HG03520 (cell line): ENCODE measurements around the gene CRLF3.
"Not testable (repeated sequence)": the region's sequence is repeated elsewhere in the genome, so short reads cannot be mapped to it uniquely, and the experiment has no call there.

Experiments
- ATAC-seq: cut with Tn5 transposase; IDR thresholded peaks from one replicate; pipeline ENCODE4 v1.9.1; 2021; ENCODE audit warnings: mild to moderate bottlenecking, moderate library complexity; ENCODE audit not compliant: unreplicated experiment

The CRLF3 gene

GRCh38 chr17:30814860-30815259 is 9.6 kb downstream of the CRLF3 start:
- ATAC-seq = not testable (repeated sequence)

- ATAC-seq = not testable (repeated sequence)
Observed at GRCh38 chr17:30814236-30814635, 10.3 kb downstream of the CRLF3 start.

GRCh38 chr17:30812218-30813177 is 12.0 kb downstream of the CRLF3 start:
- ATAC-seq = no peak

DNA sequence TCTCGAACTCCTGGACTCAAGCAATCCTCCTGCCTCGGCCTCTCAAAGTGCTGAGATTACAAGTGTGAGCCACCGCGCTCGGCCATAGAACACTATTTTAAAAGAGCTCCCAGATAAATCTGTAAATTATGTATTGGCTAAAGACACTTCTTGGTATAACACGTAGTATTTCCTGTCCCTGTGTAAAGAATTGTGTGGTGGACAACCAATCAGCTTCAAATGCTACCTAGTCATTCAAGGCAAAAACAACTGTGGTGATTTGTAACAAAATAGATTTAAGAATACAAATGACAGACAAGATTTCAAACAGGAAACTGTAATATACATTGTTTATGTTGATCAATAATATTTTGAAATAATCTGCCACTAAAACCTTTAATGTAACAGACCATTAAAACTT is 14.6 kb downstream of the CRLF3 start:
- no peak for ATAC-seq

- no peak for ATAC-seq
Observed at GRCh38 chr17:30808785-30809286, 15.7 kb downstream of the CRLF3 start.

DNA sequence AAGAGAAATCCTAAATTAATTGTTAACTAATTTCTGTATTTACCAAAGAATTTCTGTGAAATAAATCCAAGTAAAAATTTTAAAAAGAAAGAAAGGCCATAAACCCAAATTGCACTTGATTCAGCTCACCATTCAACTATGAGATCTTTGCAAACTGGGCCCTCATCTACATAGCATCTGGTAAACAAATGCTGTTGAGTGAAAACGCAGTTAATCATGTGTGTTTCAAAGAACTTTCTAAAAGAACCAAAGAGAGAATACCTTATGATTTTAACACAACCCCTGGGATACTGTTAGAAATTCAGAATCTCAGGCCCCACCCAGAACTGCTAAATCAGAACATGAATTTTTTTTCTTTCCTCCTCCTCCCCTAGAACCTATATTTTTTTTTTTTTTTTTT is 16.6 kb downstream of the CRLF3 start:
- ATAC-seq = no peak

DNA sequence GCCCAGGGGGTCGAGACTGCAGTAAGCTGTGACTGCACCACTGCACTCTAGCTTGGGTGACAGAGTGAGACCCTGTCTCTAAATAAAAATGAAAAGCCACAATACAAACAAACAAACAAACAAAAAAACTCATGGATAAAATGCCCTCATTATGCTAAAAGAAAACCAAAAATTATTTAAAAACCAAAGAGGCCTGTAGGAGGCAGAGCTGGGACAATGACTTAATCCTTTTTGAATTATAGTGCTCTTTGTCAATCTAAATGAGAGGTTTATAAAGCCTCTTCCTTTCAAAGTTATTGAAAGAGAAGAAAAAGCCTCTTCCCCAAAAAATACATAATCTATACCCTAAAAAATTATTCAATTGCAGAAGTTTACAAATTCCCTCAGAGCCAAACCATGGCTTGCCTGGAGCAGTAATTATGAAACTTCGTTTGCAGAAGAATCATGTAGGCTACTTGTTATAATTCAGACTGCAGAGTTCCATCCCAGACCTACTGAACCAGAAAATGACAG is 18.5 kb downstream of the CRLF3 start:
- ATAC-seq = no peak

DNA sequence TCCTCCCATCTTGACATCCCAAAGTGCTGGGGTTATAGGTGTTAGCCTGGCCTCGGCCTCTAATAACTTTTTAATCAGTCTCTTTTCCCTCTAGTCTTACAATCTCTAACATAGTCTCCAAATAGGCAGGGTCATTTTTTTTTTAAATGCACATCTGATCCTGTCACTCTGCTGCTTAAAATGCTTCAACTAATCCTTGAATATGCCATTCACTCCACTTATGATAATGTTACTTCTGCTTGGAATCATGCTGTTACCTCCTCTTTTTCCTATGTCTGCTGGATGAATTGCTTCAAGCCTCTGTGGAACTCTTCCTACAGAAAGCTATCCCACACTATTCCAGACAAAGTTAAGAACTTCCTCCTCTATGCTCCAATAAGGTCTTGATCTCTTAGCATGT is 22.8 kb downstream of the CRLF3 start:
- ATAC-seq = no peak

DNA sequence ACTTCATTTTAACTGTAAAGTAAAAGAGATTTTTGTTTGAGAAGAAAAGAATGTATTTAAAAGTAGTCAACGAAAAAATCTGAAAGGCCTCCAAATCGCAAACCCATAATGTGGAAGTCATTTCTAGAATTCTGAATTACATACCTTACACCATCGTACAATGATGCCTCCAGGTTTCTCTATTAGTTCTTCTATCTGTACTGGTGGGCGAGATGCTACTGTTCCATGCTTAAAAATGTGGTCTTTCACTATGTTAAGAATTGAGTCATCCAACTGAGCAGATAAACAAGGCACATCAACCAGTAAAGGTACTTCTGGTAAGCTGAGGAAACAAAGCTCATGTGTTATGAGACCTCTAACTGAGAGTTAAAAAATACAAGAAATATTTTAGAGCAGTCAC is 28.5 kb downstream of the CRLF3 start:
- no peak for ATAC-seq

GRCh38 chr17:30794372-30794771 is 30.1 kb downstream of the CRLF3 start:
- ATAC-seq = no peak

DNA sequence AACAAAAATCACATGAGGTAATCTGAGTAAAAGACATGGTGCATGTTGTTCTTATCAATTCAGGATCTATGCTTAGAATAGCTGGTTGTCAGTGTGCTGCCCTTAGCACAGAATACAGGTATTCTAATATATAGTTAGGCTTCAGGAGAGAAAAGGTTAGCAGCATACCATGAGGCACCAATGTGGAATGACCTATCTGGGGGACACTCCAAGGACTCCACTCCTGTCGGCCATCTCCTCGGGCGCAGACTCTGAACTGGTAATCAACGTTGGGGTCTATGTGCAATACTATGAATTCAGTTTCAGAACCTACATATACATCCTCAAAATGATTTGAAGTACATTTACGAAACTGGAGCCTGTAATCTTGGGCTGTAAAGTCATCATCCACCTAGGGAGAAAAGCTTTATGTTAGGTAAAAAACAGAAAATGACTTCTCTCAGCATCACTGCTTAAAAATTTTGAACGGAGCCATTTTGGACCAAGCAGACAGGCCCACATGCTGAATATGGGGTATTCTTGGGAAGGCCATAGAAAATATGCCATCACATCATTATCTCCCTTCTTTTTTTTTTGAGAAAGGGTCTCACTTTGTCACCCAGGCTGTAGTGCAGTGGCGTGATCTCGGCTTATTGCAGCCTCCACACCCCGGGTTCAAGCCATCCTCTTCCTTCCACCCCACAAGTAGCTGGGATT is 31.1 kb downstream of the CRLF3 start:
- ATAC-seq = no peak

DNA sequence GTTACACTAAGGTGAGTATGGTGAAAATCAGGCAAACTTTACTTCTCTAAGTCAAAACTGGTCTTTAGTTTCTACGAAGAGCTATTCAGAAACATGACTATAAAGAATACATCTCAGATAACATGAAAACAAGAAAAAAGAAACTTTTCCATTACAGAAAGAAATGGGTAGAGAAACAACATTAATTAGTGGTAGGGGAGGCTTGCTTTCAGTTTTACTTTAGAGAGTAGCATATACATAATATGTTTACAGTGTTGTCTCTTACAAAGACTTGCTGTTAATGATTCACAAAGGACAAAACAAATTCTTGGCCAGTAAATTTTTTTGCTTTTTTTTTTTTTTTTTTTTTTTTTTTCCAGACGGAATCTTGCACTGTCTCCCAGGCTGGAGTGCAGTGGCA is 34.2 kb downstream of the CRLF3 start:
- no peak for ATAC-seq

DNA sequence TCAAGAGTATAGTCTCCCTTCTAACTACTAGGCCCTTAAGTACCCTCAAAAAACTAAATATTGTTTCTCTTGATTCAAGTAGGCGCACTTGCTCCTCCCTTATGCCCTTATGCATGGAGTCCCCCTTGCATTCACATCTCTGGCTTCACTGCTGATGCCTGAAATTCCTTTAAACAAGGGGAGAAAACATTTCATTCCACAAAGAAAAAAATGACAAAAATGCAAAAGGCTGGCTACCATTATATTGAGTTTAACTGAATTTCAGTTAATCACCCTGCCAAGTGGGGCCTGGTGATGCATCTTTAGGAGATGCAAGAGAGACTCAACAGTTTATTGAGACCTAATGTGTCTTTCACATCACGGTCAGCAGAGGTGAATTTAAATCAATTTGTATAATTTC is 35.6 kb downstream of the CRLF3 start:
- no peak for ATAC-seq

- no peak for ATAC-seq
Observed at GRCh38 chr17:30782206-30782605, 42.3 kb downstream of the CRLF3 start.

- ATAC-seq = no peak
Observed at GRCh38 chr17:30780343-30780742, 44.1 kb downstream of the CRLF3 start.

DNA sequence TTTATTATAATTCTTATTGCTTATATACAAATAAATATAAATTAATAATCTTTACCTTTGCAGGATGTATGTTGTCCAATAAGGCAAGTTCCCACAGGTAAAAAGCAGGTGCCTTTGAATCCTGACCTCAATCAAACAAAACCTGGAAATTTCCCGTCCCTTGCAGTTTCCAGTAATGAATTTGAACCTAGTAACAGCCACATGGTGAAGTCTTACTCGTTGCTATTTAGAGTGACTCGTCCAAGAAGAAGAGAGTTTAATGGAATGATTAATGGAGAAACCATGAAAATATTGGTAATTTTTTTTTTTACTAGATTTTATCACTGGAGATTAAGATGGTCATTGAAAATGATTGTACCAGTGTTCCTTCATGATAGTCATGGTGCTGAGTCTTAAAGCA is 55.7 kb downstream of the CRLF3 start:
- not testable (repeated sequence) for ATAC-seq

DNA sequence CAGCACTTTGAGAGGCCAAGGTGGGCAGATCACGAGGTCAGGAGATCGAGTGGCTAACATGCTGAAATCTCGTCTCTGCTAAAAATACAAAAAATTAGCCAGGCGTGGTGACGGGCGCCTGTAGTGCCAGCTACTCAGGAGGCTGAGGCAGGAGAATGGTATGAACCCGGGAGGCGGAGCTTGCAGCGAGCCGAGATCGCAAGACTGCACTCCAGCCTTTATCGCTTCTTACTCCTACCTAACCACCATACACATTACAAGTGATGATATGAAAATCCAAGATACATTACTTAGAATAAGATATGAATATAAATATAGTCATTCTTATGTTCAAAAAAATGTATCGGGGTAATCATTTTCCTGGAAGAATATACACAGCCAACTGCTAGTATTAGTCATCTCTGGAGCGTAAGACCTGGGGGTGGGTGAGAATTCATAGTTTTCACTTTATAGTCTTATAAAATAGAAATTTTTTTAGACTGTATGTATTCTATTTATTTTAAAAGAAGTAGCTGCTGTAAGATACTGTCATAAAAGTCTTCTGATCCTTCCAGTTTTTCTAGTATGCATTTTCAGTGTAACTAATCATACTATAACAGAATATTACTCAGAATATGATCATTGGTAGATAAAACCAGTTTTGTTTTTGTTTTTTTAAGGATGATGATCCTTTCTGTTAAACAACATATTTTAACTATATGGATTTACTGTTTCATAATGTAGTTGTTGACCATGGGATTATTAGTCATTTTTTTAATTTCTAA is 56.7 kb downstream of the CRLF3 start:
- not testable (repeated sequence) for ATAC-seq

DNA sequence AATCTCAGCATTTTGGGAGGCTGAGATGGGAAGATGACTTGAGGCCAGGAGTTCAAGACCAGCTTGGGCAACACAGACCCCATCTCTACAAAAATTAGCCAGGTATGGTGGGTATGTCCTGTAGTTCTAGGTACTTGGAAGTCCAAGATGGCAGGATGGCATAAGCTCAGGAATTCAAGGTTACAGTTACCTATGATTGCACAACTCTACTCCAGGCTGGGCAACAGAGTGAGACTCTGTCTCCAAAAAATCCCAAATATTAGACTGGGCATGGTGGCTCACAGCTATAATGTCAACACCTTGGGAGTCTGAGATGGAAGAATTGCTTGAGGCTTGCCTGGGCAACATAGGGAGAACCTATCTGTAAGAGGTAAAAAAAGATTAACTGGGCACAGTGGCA is 63.4 kb downstream of the CRLF3 start:
- no peak for ATAC-seq

DNA sequence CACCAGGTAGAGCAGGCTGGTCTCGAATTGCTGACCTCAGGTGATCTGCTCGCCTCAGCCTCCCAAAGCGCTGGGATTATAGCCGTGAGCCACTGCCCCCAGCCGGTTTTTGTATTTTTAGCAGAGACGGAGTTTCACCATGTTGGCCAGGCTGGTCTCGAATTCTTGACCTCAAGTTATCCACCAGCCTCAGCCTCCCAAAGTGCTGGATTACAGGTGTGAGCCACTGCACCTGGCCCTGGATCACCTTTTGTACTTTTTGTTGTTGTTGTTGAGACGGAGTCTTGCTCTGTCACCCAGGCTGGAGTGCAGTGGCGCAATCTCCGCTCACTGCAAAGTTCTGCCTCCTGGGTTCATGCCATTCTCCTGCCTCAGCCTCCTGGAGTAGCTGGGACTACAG is 71.2 kb downstream of the CRLF3 start:
- not testable (repeated sequence) for ATAC-seq

DNA sequence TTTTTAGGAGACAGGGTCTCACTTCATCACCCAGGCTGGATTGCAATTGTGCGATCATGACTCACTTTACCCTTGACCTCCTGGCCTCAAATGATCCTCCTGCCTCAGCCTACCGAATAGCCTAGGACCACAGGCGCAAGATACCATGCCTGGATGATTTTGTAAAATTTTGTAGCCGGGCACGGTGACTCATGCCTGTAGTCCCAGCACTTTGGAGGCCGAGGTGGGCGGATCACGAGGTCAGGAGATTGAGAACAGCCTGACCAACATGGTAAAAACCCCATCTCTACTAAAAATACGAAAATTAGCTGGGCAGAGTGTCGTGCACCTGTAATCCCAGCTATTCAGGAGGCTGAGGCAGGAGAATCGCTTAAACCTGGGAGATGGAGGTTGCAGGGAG is 73.5 kb downstream of the CRLF3 start:
- not testable (repeated sequence) for ATAC-seq

GRCh38 chr17:30747621-30748020 is 76.9 kb downstream of the CRLF3 start:
- not testable (repeated sequence) for ATAC-seq
